ENCODE measurements around the gene SUN2.

Gene SUN2

GRCh38 chr22:38716271-38716670 lies 39.5 kb downstream of the SUN2 start:
- DNase-seq (ENCODE audit: low spot score) = no peak

- DNase-seq (ENCODE audit: low spot score) = no peak
These were observed 39.9 kb downstream of the SUN2 start for GRCh38 chr22:38715852-38716251.

- DNase-seq (ENCODE audit: low spot score) = no peak
These were observed 40.5 kb downstream of the SUN2 start for GRCh38 chr22:38715176-38715764.

- no peak for DNase-seq (ENCODE audit: low spot score)
These were observed 41.9 kb downstream of the SUN2 start for GRCh38 chr22:38713921-38714320.

- no peak for DNase-seq (ENCODE audit: low spot score)
These were observed 43.2 kb downstream of the SUN2 start for GRCh38 chr22:38712486-38713207.

GRCh38 chr22:38710866-38711265 lies 44.9 kb downstream of the SUN2 start:
- no peak for DNase-seq (ENCODE audit: low spot score)

- no peak for DNase-seq (ENCODE audit: low spot score)
These were observed 45.4 kb downstream of the SUN2 start for GRCh38 chr22:38710351-38710750.

GRCh38 chr22:38709306-38709705 lies 46.5 kb downstream of the SUN2 start:
- no peak for DNase-seq (ENCODE audit: low spot score)

- no peak for DNase-seq (ENCODE audit: low spot score)
These were observed 47.8 kb downstream of the SUN2 start for GRCh38 chr22:38707984-38708383.

GRCh38 chr22:38707346-38707745 lies 48.5 kb downstream of the SUN2 start:
- DNase-seq (ENCODE audit: low spot score) = no peak

- DNase-seq (ENCODE audit: low spot score) = no peak
These were observed 49.0 kb downstream of the SUN2 start for GRCh38 chr22:38706901-38707195.

- DNase-seq (ENCODE audit: low spot score) = peak; percentile 61
These were observed 49.5 kb downstream of the SUN2 start for GRCh38 chr22:38706101-38706900.

- peak; percentile 99 for DNase-seq (ENCODE audit: low spot score)
These were observed 50.3 kb downstream of the SUN2 start, which contains the start of gene GTPBP1 for GRCh38 chr22:38705235-38706100. Gene GTPBP1, plus strand, starts transcription at chr22:38705944. Its CDS starts 12 bp downstream, at chr22:38705956.

GRCh38 chr22:38704654-38705234 lies 51.1 kb downstream of the SUN2 start:
- no peak for DNase-seq (ENCODE audit: low spot score)

- DNase-seq (ENCODE audit: low spot score) = peak; percentile 89
These were observed 54.8 kb downstream of the SUN2 start, which contains the start of gene JOSD1 for GRCh38 chr22:38700789-38701628. Gene JOSD1, minus strand, starts transcription at chr22:38700943. Its CDS starts 956 bp downstream, at chr22:38699987.

- DNase-seq (ENCODE audit: low spot score) = peak; percentile 63
These were observed 55.5 kb downstream of the SUN2 start for GRCh38 chr22:38700270-38700788.

- peak; percentile 38 for DNase-seq (ENCODE audit: low spot score)
These were observed 56.0 kb downstream of the SUN2 start for GRCh38 chr22:38699784-38700183.

GRCh38 chr22:38699143-38699542 lies 56.7 kb downstream of the SUN2 start:
- DNase-seq (ENCODE audit: low spot score) = no peak

- no peak for DNase-seq (ENCODE audit: low spot score)
These were observed 57.2 kb downstream of the SUN2 start for GRCh38 chr22:38698407-38699094.

All from hepatic stellate cell (primary cell).